ENCODE measurements around the gene ASXL1. TPM values are rescaled to one million over a fixed set of nuclear protein-coding genes. Genes with fewer than 3 reads are reported as not detected.

The ASXL1 gene
- total and polyA plus RNA-seq, 10 of the 15 experiments (the other 5 are each of a cell fraction or from before 2014, with no cell fraction given), result 11.0 to 87.6 (median 56.8) TPM

DNA sequence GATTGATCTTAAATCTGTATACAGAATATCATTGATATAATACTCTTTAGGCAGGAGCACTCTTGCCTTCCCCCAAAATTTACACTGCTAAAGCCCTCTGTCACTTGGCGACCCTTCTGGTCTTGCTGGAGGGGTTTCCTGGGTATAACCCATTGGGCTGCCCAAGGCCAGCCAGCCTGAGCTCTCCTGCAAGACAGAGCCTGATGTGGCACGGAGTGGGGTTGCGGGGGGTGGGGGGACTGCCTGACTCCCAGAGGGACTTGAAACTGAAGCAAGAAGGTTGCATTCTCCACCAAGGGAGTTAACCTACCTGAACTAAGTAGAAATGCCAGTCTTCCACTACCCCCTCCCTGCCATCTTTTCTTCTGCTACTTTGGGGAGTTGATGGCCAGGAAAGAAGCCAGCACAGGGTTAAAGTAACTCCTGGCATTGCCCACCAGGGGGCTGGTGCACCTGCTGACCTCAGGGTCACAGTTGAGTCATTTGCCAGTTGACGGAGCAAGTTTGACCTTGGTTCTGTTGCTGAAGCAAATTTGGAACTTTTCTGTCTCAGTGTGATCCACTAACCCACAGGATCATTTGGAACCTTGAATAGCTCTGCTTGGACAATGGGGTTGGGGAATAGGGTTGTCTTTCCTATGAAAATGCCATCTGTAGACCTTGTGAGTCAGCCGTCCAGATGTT is 79.4 kb downstream of the ASXL1 start:
- no peaks in the 10 kb centered on the region for H3K27me3 ChIP-seq (replicated peaks in 1 of 2; ENCODE audit: control insufficient read depth in 2 of 2, insufficient read depth in 2 of 2, low read length in 1 of 2)
- no peaks in the 10 kb centered on the region for H3K79me2 ChIP-seq (ENCODE audit: control insufficient read depth, insufficient read depth, low read length)
- no peak overlapping the region for H3K9ac ChIP-seq (ENCODE audit: control insufficient read depth, insufficient read depth, low read length)
- peaks cover 39 to 51% of the 10 kb centered on the region in 2 experiments for H3K36me3 ChIP-seq (ENCODE audit: control insufficient read depth in 2 of 2, insufficient read depth in 2 of 2, low read length in 1 of 2)
- no peaks in the 10 kb centered on the region for H3K4me1 ChIP-seq (ENCODE audit: control insufficient read depth, insufficient read depth, low read length)
- BruUV-seq (replicated peaks), result no TSS peak
- DNase-seq (ENCODE audit: low read depth, low spot score) (no peak), FAIRE-seq (no peak), ATAC-seq (peak; percentile 53)
- CTCF ChIA-PET, result interaction anchor here (0.9 kb wide), 1 partner anchor 13 kb away, joined by 4 read pairs; no protein-coding TSS in a partner anchor
- POLR2A ChIA-PET, result no interaction called here
- 90% methylated on average over 5 of the region's 5 CpGs for WGBS (ENCODE audit: insufficient coverage, insufficient replicate concordance, low lambda C conversion rate, missing lambda C conversion rate)
- no peaks in the 10 kb centered on the region; the same call in 1 of the 2 replicates for H4K20me1 ChIP-seq (ENCODE audit: control insufficient read depth, insufficient read depth)
- TF ChIP-seq, protein P1, sequence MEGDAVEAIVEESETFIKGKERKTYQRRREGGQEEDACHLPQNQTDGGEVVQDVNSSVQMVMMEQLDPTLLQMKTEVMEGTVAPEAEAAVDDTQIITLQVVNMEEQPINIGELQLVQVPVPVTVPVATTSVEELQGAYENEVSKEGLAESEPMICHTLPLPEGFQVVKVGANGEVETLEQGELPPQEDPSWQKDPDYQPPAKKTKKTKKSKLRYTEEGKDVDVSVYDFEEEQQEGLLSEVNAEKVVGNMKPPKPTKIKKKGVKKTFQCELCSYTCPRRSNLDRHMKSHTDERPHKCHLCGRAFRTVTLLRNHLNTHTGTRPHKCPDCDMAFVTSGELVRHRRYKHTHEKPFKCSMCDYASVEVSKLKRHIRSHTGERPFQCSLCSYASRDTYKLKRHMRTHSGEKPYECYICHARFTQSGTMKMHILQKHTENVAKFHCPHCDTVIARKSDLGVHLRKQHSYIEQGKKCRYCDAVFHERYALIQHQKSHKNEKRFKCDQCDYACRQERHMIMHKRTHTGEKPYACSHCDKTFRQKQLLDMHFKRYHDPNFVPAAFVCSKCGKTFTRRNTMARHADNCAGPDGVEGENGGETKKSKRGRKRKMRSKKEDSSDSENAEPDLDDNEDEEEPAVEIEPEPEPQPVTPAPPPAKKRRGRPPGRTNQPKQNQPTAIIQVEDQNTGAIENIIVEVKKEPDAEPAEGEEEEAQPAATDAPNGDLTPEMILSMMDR (IDR thresholded peaks at IDR 0.05 in 2 of 3, conservative IDR thresholded peaks at IDR 0.05 in 1 of 3; ENCODE audit: control insufficient read depth in 2 of 3, extremely low read depth in 1 of 3, insufficient read depth in 1 of 3, low read depth in 3 of 3, low read length in 3 of 3), result peak in 2 of 3 experiments; percentile 13 to 41; a peak in 3 of 6 replicates
- TF ChIP-seq NR2F1 (conservative IDR thresholded peaks at IDR 0.05), result peak; percentile 84
- no peak for TF ChIP-seq SMC3 (IDR thresholded peaks at IDR 0.05; ENCODE audit: borderline replicate concordance, low read length)
- intact Hi-C loops (cut with micrococcal nuclease; ENCODE audit: unreplicated experiment) (no loop called here), in situ Hi-C loops (cut with MboI) (no loop called here)
- SMC1A ChIA-PET (ENCODE audit: uncharacterized antibody, unreplicated experiment), result no interaction called here
- no peak overlapping the region for H2AFZ ChIP-seq (ENCODE audit: control insufficient read depth, low read depth, low read length)
- H3K9me3 ChIP-seq (replicated peaks; ENCODE audit: control insufficient read depth, insufficient read depth, low read length), result no peaks in the 10 kb centered on the region
- no peak overlapping the region for H3K4me3 ChIP-seq
- no peak overlapping the region for H3K4me2 ChIP-seq (ENCODE audit: control insufficient read depth, insufficient read depth)
- no peak overlapping the region for H3K27ac ChIP-seq (ENCODE audit: control insufficient read depth, insufficient read depth)
- RAD21 ChIA-PET (ENCODE audit: unreplicated experiment), result no interaction called here

DNA sequence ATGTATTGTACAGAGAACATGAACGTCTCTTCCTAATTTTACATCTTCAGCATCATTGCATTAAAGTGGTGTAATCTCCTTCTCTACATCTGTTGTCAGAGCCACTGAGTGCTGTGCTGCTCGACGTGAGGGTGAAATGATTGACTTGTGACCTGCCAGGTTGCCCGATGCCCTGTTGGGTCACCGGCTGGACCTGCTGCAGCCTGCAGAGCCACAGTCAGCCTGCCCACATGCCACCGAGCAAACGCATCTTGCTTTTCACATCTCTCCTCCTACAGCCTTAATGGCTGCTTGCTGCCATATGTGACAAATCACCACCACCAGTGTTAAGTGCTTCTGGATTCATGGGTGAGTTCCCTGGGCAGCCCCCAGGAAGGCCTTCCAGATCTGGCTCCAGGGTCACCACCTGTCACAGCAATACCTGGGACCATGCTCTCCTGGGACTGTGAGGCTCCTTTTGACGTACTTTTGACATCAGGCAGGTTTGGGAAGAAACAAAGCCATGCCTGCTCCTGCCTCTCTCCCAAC is 80.3 kb downstream of the ASXL1 start:
- H3K27ac ChIP-seq (ENCODE audit: control insufficient read depth, insufficient read depth), result no peak overlapping the region
- H3K4me1 ChIP-seq (ENCODE audit: control insufficient read depth, insufficient read depth, low read length), result no peaks in the 10 kb centered on the region
- H3K4me3 ChIP-seq, result no peak overlapping the region
- no peaks in the 10 kb centered on the region for H3K79me2 ChIP-seq (ENCODE audit: control insufficient read depth, insufficient read depth, low read length)
- intact Hi-C loops (cut with micrococcal nuclease; ENCODE audit: unreplicated experiment), result no loop called here
- no TSS peak for BruUV-seq (replicated peaks)
- no peak overlapping the region for H3K9ac ChIP-seq (ENCODE audit: control insufficient read depth, insufficient read depth, low read length)
- no peaks in the 10 kb centered on the region; the same call in 1 of the 2 replicates for H4K20me1 ChIP-seq (ENCODE audit: control insufficient read depth, insufficient read depth)
- CTCF ChIA-PET, result interaction anchor here (0.9 kb wide), 1 partner anchor 12 kb away, joined by 4 read pairs; no protein-coding TSS in a partner anchor
- RAD21 ChIA-PET (ENCODE audit: unreplicated experiment), result no interaction called here
- WGBS (ENCODE audit: insufficient coverage, insufficient replicate concordance, low lambda C conversion rate, missing lambda C conversion rate), result 93% methylated on average over 8 of the region's 8 CpGs
- ATAC-seq (no peak), FAIRE-seq (no peak), DNase-seq (ENCODE audit: low read depth, low spot score) (no peak)
- in situ Hi-C loops (cut with MboI), result no loop called here
- POLR2A ChIA-PET, result no interaction called here
- peaks cover 35 to 42% of the 10 kb centered on the region in 2 experiments for H3K36me3 ChIP-seq (ENCODE audit: control insufficient read depth in 2 of 2, insufficient read depth in 2 of 2, low read length in 1 of 2)
- no peaks in the 10 kb centered on the region for H3K9me3 ChIP-seq (replicated peaks; ENCODE audit: control insufficient read depth, insufficient read depth, low read length)
- H3K27me3 ChIP-seq (replicated peaks in 1 of 2; ENCODE audit: control insufficient read depth in 2 of 2, insufficient read depth in 2 of 2, low read length in 1 of 2), result no peaks in the 10 kb centered on the region
- SMC1A ChIA-PET (ENCODE audit: uncharacterized antibody, unreplicated experiment), result no interaction called here
- no peak overlapping the region for H2AFZ ChIP-seq (ENCODE audit: control insufficient read depth, low read depth, low read length)
- no peak overlapping the region for H3K4me2 ChIP-seq (ENCODE audit: control insufficient read depth, insufficient read depth)
- TF ChIP-seq ZBTB4 (CRISPR knock-in tag; IDR thresholded peaks at IDR 0.05) (no peak), ZBTB33 (IDR thresholded peaks at IDR 0.05) (no peak), POLR2A (IDR thresholded peaks at IDR 0.05; ENCODE audit: low read depth, low read length) (peak; percentile 38; the same call in 1 of the 2 replicates), NFXL1 (IDR thresholded peaks at IDR 0.05; ENCODE audit: borderline replicate concordance) (no peak), BCL11A (IDR thresholded peaks at IDR 0.05; ENCODE audit: low read depth, low read length) (no peak), ZNF217 (IDR thresholded peaks at IDR 0.05) (no peak)
